K562 (cell line): ENCODE data around the gene CHTOP. TPM values are rescaled to one million over a fixed set of nuclear protein-coding genes. Genes with fewer than 3 reads are reported as not detected.

Experiments
- ARID3A ChIP-seq: IDR thresholded peaks from 2 replicates; pipeline ENCODE4 v1.6.1; 2012; ENCODE audit warnings: low read depth, low read length, improper control_type of control experiment, borderline replicate concordance
- CHD1 ChIP-seq: fragments of 200-600 bp; sonication (generic); IDR thresholded peaks from one replicate; pipeline ENCODE4 v1.6.1; 2012; ENCODE audit warnings: mild to moderate bottlenecking, moderate library complexity, low read length, inconsistent platforms
- CHD4 ChIP-seq: fragments of 200-600 bp; sonication (generic); IDR thresholded peaks from 3 replicates; pipeline ENCODE4 v1.6.1; 2012; ENCODE audit warnings: low read depth, mild to moderate bottlenecking, mixed read lengths, low read length, inconsistent platforms; ENCODE audit not compliant: insufficient read depth, insufficient replicate concordance, poor library complexity, severe bottlenecking
- CREM ChIP-seq: IDR thresholded peaks from 2 replicates; pipeline ENCODE4 v1.6.1; 2014; ENCODE audit warnings: antibody characterized with exemption, low read depth
- CTCF ChIP-seq, 3 experiments: IDR thresholded peaks in 2 of 3; conservative IDR thresholded peaks in 1 of 3; 2 replicates each; pipeline ENCODE4 v1.5.1; 2011 to 2012; ENCODE audit warnings: low read length in 3 of 3, mild to moderate bottlenecking in 3 of 3, control low read depth in 2 of 3, improper control_type of control experiment in 1 of 3, inconsistent platforms in 1 of 3, low read depth in 1 of 3, mixed read lengths in 1 of 3, moderate library complexity in 1 of 3; ENCODE audit not compliant: insufficient read depth in 2 of 3
- ELF1 ChIP-seq: fragments of 200-800 bp; sonication (Bioruptor generic); IDR thresholded peaks from 2 replicates; pipeline ENCODE4 v1.6.1; 2016; ENCODE audit warnings: missing genetic modification characterization, missing compliant biosample characterization
- EP300 ChIP-seq: IDR thresholded peaks from 2 replicates; pipeline ENCODE4 v1.6.1; 2012; ENCODE audit warnings: low read length, improper control_type of control experiment
- ETV5 ChIP-seq: sonication (generic); formaldehyde crosslinking; IDR thresholded peaks from 2 replicates; pipeline ENCODE4 v1.4.0; 2020; ENCODE audit warnings: low read depth, mild to moderate bottlenecking, missing genetic modification reagents
- FOXJ2 ChIP-seq: fragments of 200-800 bp; sonication (Bioruptor generic); IDR thresholded peaks from 2 replicates; pipeline ENCODE4 v1.6.1; 2016; ENCODE audit warnings: missing genetic modification characterization, missing compliant biosample characterization
- KLF13 ChIP-seq: fragments of 450-650 bp; IDR thresholded peaks from 2 replicates; pipeline ENCODE4 v1.6.1; 2016; ENCODE audit warnings: missing genetic modification characterization, low read depth, mild to moderate bottlenecking, missing compliant biosample characterization, moderate library complexity, borderline replicate concordance
- MTA1 ChIP-seq: fragments of 450-650 bp; IDR thresholded peaks from 2 replicates; pipeline ENCODE4 v1.6.1; 2017; ENCODE audit warnings: borderline replicate concordance
- NFE2L1 ChIP-seq: fragments of 450-650 bp; IDR thresholded peaks from 2 replicates; pipeline ENCODE4 v1.6.1; 2016; ENCODE audit warnings: missing genetic modification characterization, low read depth, mild to moderate bottlenecking, missing compliant biosample characterization, moderate library complexity, borderline replicate concordance
- PHB ChIP-seq: fragments of 250-450 bp; sonication (Bioruptor Pico); IDR thresholded peaks from 2 replicates; pipeline ENCODE4 v1.5.0; 2021
- PML ChIP-seq: IDR thresholded peaks from 2 replicates; pipeline ENCODE4 v1.6.1; 2012; ENCODE audit warnings: low read length, inconsistent platforms
- ZFP30 ChIP-seq: fragments of 250-450 bp; sonication (Bioruptor Pico); IDR thresholded peaks from 2 replicates; pipeline ENCODE4 v1.8.0; 2022; ENCODE audit warnings: moderate library complexity, mild to moderate bottlenecking, inconsistent platforms, borderline replicate concordance
- ZNF134 ChIP-seq: fragments of 250-450 bp; sonication (Bioruptor Pico); conservative IDR thresholded peaks from 2 replicates; pipeline ENCODE4 v1.4.0; 2020
- ZNF280B ChIP-seq: fragments of 250-450 bp; sonication (Bioruptor Pico); IDR thresholded peaks from 2 replicates; pipeline ENCODE4 v1.5.1; 2021; ENCODE audit warnings: mild to moderate bottlenecking
- polyA plus RNA-seq, 8 experiments: library from polyadenylated mRNA; depleted of rRNA in 4 of 8; stranded (reverse) in 5 of 8; unstranded in 3 of 8; fragments of >200 nt; fragmentation: Nextera tagmentation in 2 of 8; fragmentation: Illumina TruSeq in 1 of 8; extraction: Ambion mirVana in 2 of 8; extraction: Trizol in 1 of 8; gene quantifications; 2 replicates each; pipeline versions ENCODE4 v1.2.1 to v1.2.3, GENCODE V29; 2011 to 2014; ENCODE audit warnings: inconsistent platforms in 1 of 8, missing spikeins in 1 of 8
- total RNA-seq, 7 experiments: library from RNA; depleted of rRNA in 6 of 7; stranded (reverse); fragments of >200 nt in 6 of 7; fragmentation: Illumina TruSeq in 2 of 7; extraction: Trizol in 2 of 7; gene quantifications; 2 replicates each; pipeline versions ENCODE4 v1.2.1 to v1.2.3, GENCODE V29; 2011 to 2021; ENCODE audit warnings: low replicate concordance in 1 of 7
- TF ChIP-seq, protein P1 (sequence below): fragments of 250-450 bp; sonication (Bioruptor Pico); IDR thresholded peaks from 2 replicates; pipeline ENCODE4 v1.5.0; 2021
- TF ChIP-seq, protein P2 (sequence below): sonication (generic); formaldehyde crosslinking; IDR thresholded peaks from 2 replicates; pipeline ENCODE4 v1.8.0; 2022; ENCODE audit warnings: mild to moderate bottlenecking, missing genetic modification reagents, borderline replicate concordance

The CHTOP gene
- total and polyA plus RNA-seq, 9 of the 15 experiments (the other 6 are each of a cell fraction or from before 2014, with no cell fraction given) = 10.2 to 91.8 (median 60.8) TPM

GRCh38 chr1:153670859-153671627, 37.2 kb downstream of the CHTOP start, which contains the start of gene ILF2 (continued):
- TF ChIP-seq ARID3A = peak; percentile 98; the same call in 1 of the 2 replicates
- TF ChIP-seq EP300 = peak; percentile 66; the same call in 1 of the 2 replicates
- TF ChIP-seq, protein P1, sequence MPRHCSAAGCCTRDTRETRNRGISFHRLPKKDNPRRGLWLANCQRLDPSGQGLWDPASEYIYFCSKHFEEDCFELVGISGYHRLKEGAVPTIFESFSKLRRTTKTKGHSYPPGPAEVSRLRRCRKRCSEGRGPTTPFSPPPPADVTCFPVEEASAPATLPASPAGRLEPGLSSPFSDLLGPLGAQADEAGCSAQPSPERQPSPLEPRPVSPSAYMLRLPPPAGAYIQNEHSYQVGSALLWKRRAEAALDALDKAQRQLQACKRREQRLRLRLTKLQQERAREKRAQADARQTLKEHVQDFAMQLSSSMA = 0 out of 2 replicates have a peak, but pooled peaks have one; percentile 62
- no peak for TF ChIP-seq PHB (CRISPR knock-in tag)
- TF ChIP-seq CTCF (IDR thresholded peaks at IDR 0.05 in 2 of 3, conservative IDR thresholded peaks at IDR 0.05 in 1 of 3; ENCODE audit: insufficient read depth in 2 of 3, low read depth in 1 of 3, low read length in 3 of 3) = peak in 2 of 3 experiments; percentile 61 to 63; a peak in 4 of 6 replicates
- TF ChIP-seq CREM = peak; percentile 87
- peak; percentile 79 for TF ChIP-seq MTA1
- TF ChIP-seq, protein P2, sequence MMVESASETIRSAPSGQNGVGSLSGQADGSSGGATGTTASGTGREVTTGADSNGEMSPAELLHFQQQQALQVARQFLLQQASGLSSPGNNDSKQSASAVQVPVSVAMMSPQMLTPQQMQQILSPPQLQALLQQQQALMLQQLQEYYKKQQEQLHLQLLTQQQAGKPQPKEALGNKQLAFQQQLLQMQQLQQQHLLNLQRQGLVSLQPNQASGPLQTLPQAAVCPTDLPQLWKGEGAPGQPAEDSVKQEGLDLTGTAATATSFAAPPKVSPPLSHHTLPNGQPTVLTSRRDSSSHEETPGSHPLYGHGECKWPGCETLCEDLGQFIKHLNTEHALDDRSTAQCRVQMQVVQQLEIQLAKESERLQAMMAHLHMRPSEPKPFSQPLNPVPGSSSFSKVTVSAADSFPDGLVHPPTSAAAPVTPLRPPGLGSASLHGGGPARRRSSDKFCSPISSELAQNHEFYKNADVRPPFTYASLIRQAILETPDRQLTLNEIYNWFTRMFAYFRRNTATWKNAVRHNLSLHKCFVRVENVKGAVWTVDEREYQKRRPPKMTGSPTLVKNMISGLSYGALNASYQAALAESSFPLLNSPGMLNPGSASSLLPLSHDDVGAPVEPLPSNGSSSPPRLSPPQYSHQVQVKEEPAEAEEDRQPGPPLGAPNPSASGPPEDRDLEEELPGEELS (CRISPR knock-in tag) = 0 out of 2 replicates have a peak, but pooled peaks have one; percentile 33
- TF ChIP-seq ZNF134 (CRISPR knock-in tag) = peak; percentile 56
- peak; percentile 18; the same call in 1 of the 2 replicates for TF ChIP-seq ETV5 (CRISPR knock-in tag)
- TF ChIP-seq NFE2L1 (tag) = no peak
- peak; percentile 87 for TF ChIP-seq FOXJ2 (tag)
- TF ChIP-seq ZFP30 (CRISPR knock-in tag) = no peak
- TF ChIP-seq CHD1 = peak; percentile 57
- no peak for TF ChIP-seq ZNF280B (CRISPR knock-in tag)
- peak; percentile 9 for TF ChIP-seq CHD4
- TF ChIP-seq ELF1 = peak; percentile 55; the same call in 1 of the 2 replicates
- TF ChIP-seq KLF13 (tag) = peak; percentile 75; the same call in 1 of the 2 replicates
- TF ChIP-seq PML = peak; percentile 90
